ENCODE measurements around the gene TBC1D10B.
A peak's percentile ranks its signal among the peaks of the same experiment; 100 is the strongest.

The TBC1D10B gene

GRCh38 chr16:30374538-30374937 is 4.2 kb upstream of the TBC1D10B start, which contains the start of gene MYL11:
Gene MYL11, plus strand, starts transcription at chr16:30374802. Its CDS starts 56 bp downstream, at chr16:30374858.
- no peak for DNase-seq (ENCODE audit: low read depth, low spot score)

GRCh38 chr16:30372725-30373124 is 2.4 kb upstream of the TBC1D10B start:
- no peak for DNase-seq (ENCODE audit: low read depth, low spot score)

GRCh38 chr16:30372038-30372712 is 1.9 kb upstream of the TBC1D10B start:
- no peak for DNase-seq (ENCODE audit: low read depth, low spot score)

GRCh38 chr16:30371248-30371816 is 1.0 kb upstream of the TBC1D10B start:
- no peak for DNase-seq (ENCODE audit: low read depth, low spot score)

- no peak for DNase-seq (ENCODE audit: low read depth, low spot score)
Measured at GRCh38 chr16:30369938-30370455, 297 bp downstream of the TBC1D10B start.

GRCh38 chr16:30369091-30369937 is 980 bp downstream of the TBC1D10B start:
- DNase-seq (ENCODE audit: low read depth, low spot score): peak; percentile 39

GRCh38 chr16:30368792-30369090 is 1.6 kb downstream of the TBC1D10B start:
- no peak for DNase-seq (ENCODE audit: low read depth, low spot score)

GRCh38 chr16:30368122-30368791 is 2.0 kb downstream of the TBC1D10B start:
- no peak for DNase-seq (ENCODE audit: low read depth, low spot score)

- no peak for DNase-seq (ENCODE audit: low read depth, low spot score)
Measured at GRCh38 chr16:30367349-30368009, 2.8 kb downstream of the TBC1D10B start.

GRCh38 chr16:30366511-30366910 is 3.8 kb downstream of the TBC1D10B start:
- no peak for DNase-seq (ENCODE audit: low read depth, low spot score)

- DNase-seq (ENCODE audit: low read depth, low spot score): no peak
Measured at GRCh38 chr16:30365200-30365599, 5.1 kb downstream of the TBC1D10B start.

GRCh38 chr16:30361180-30361579 is 9.1 kb downstream of the TBC1D10B start:
- no peak for DNase-seq (ENCODE audit: low read depth, low spot score)

GRCh38 chr16:30359871-30360170 is 10.5 kb downstream of the TBC1D10B start:
- peak; percentile 56 for DNase-seq (ENCODE audit: low read depth, low spot score)

- DNase-seq (ENCODE audit: low read depth, low spot score): no peak
Measured at GRCh38 chr16:30358990-30359870, 11.1 kb downstream of the TBC1D10B start.

GRCh38 chr16:30358577-30358936 is 11.7 kb downstream of the TBC1D10B start:
- DNase-seq (ENCODE audit: low read depth, low spot score): no peak

GRCh38 chr16:30357715-30358576 is 12.3 kb downstream of the TBC1D10B start:
- DNase-seq (ENCODE audit: low read depth, low spot score): no peak

- no peak for DNase-seq (ENCODE audit: low read depth, low spot score)
Measured at GRCh38 chr16:30357085-30357714, 13.1 kb downstream of the TBC1D10B start.

GRCh38 chr16:30356401-30357084 is 13.8 kb downstream of the TBC1D10B start:
- DNase-seq (ENCODE audit: low read depth, low spot score): no peak

- no peak for DNase-seq (ENCODE audit: low read depth, low spot score)
Measured at GRCh38 chr16:30355954-30356308, 14.4 kb downstream of the TBC1D10B start.
